ENCODE measurements around the gene RAB40C.

Gene RAB40C

DNA sequence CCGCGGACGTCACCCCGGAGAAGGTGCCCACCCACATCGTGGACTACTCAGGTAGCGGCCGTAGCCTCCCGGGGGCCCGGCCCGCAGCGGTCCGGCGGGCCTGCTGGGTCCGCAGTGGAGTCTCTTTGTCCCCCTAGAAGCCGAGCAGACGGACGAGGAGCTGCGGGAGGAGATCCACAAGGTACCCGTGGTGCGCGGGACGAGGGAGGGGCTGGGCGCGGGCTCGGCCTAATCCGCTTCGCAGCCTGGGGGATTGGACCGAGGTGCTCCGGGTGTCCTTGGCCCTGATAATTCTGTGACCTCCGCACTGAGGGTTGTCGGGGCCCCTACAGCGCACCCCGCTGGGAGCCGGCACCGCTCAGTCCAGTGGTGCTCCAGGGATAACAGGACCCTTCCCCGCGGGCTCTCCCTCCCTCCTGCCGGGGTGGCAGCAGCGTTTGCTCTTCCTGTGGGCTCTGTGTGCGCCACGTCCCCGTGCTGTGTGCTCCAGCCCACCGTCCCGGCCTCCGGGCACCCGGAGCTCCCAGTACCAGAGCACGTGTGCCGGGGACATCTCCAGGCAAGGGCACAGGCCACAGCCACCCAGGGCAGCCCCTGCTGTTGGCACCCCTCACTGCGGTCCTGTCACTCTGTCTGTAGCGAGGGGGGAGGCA is 78.8 kb downstream of the RAB40C start:
- Histone ChIP-seq H3K27ac (ENCODE audit: poor library complexity, severe bottlenecking) (peak overlapping the region; percentile 68), H3K27me3 (ENCODE audit: insufficient read depth, poor library complexity, severe bottlenecking) (no peaks in the 10 kb centered on the region), H3K4me3 (ENCODE audit: severe bottlenecking) (peak overlapping the region; percentile 72), H3K9me3 (ENCODE audit: severe bottlenecking) (no peaks in the 10 kb centered on the region), H3K36me3 (ENCODE audit: low read depth) (peaks cover 39% of the 10 kb centered on the region), H3K4me1 (ENCODE audit: insufficient read depth, poor library complexity, severe bottlenecking) (no peaks in the 10 kb centered on the region)
- TF ChIP-seq, protein P1, sequence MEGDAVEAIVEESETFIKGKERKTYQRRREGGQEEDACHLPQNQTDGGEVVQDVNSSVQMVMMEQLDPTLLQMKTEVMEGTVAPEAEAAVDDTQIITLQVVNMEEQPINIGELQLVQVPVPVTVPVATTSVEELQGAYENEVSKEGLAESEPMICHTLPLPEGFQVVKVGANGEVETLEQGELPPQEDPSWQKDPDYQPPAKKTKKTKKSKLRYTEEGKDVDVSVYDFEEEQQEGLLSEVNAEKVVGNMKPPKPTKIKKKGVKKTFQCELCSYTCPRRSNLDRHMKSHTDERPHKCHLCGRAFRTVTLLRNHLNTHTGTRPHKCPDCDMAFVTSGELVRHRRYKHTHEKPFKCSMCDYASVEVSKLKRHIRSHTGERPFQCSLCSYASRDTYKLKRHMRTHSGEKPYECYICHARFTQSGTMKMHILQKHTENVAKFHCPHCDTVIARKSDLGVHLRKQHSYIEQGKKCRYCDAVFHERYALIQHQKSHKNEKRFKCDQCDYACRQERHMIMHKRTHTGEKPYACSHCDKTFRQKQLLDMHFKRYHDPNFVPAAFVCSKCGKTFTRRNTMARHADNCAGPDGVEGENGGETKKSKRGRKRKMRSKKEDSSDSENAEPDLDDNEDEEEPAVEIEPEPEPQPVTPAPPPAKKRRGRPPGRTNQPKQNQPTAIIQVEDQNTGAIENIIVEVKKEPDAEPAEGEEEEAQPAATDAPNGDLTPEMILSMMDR (IDR thresholded peaks at IDR 0.05; ENCODE audit: poor library complexity, severe bottlenecking): no peak
- peak; percentile 7; the same call in 1 of the 3 replicates for ATAC-seq (ENCODE audit: low read depth)
- DNase-seq (ENCODE audit: low spot score): no peak

DNA sequence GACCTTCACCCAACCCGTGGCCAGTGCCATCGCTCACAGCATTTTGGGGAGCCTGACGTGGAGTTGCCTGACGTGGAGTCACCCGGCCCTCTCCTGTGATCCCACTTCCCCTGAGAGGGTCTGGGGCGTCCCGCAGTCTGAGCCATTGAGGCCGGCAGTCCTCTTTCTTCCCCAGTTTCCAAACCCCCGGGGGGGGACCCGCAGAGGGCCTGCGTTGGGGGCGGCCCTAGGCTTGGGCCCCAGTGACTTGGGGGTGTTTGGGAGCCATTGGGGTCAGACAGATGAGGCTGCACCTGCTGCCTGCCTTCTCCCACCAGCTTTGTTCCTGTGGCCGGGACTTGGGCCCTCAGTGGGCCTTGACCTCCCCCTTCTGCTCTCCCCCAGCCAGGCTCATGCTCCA is 79.8 kb downstream of the RAB40C start:
- Histone ChIP-seq H3K9me3 (ENCODE audit: severe bottlenecking) (no peaks in the 10 kb centered on the region), H3K36me3 (ENCODE audit: low read depth) (peaks cover 46% of the 10 kb centered on the region), H3K4me1 (ENCODE audit: insufficient read depth, poor library complexity, severe bottlenecking) (no peaks in the 10 kb centered on the region), H3K4me3 (ENCODE audit: severe bottlenecking) (no peak overlapping the region), H3K27ac (ENCODE audit: poor library complexity, severe bottlenecking) (no peak overlapping the region), H3K27me3 (ENCODE audit: insufficient read depth, poor library complexity, severe bottlenecking) (no peaks in the 10 kb centered on the region)
- DNase-seq (ENCODE audit: low spot score) (no peak), ATAC-seq (ENCODE audit: low read depth) (no peak)
- TF ChIP-seq, protein P1 (IDR thresholded peaks at IDR 0.05; ENCODE audit: poor library complexity, severe bottlenecking): no peak

DNA sequence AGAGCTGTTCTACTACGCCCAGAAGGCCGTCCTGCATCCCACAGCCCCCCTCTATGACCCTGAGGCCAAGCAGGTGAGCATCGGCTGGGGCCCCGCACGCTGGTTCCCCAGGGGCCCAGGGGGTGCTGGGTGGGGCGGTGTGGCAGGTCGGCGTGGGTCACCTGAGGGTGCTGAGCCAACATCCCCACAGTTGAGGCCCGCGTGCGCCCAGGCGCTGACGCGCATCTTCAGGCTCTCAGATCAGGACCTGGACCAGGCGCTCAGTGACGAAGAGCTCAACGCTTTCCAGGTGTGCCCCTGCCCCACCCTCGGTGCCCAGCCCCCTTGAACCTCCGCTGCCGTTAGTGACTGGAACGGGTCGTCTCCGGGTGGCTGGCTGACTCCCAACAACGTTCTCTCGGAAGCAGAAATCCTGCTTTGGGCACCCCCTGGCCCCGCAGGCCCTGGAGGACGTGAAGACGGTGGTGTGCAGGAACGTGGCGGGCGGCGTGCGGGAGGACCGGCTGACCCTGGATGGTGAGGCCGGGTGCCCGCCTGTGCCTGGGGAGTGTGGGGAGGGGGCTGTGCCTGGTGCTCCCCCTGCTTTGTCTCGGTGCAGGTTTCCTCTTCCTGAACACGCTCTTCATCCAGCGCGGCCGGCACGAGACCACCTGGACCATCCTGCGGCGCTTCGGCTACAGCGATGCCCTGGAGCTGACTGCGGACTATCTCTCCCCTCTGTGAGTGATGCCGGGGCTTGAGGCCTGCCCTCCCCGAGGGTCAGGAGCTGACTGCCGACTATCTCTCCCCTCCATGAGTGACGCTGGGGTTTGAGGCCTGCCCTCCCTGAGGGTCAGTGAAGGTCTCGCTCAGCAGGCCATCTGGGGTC is 80.9 kb downstream of the RAB40C start:
- peaks cover 46% of the 10 kb centered on the region for H3K36me3 ChIP-seq (ENCODE audit: low read depth)
- no peaks in the 10 kb centered on the region for H3K27me3 ChIP-seq (ENCODE audit: insufficient read depth, poor library complexity, severe bottlenecking)
- no peaks in the 10 kb centered on the region for H3K4me1 ChIP-seq (ENCODE audit: insufficient read depth, poor library complexity, severe bottlenecking)
- H3K27ac ChIP-seq (ENCODE audit: poor library complexity, severe bottlenecking): no peak overlapping the region
- H3K4me3 ChIP-seq (ENCODE audit: severe bottlenecking): no peak overlapping the region
- TF ChIP-seq, protein P1 (IDR thresholded peaks at IDR 0.05; ENCODE audit: poor library complexity, severe bottlenecking): no peak
- H3K9me3 ChIP-seq (ENCODE audit: severe bottlenecking): no peaks in the 10 kb centered on the region
- ATAC-seq (ENCODE audit: low read depth) (no peak), DNase-seq (ENCODE audit: low spot score) (no peak)

DNA sequence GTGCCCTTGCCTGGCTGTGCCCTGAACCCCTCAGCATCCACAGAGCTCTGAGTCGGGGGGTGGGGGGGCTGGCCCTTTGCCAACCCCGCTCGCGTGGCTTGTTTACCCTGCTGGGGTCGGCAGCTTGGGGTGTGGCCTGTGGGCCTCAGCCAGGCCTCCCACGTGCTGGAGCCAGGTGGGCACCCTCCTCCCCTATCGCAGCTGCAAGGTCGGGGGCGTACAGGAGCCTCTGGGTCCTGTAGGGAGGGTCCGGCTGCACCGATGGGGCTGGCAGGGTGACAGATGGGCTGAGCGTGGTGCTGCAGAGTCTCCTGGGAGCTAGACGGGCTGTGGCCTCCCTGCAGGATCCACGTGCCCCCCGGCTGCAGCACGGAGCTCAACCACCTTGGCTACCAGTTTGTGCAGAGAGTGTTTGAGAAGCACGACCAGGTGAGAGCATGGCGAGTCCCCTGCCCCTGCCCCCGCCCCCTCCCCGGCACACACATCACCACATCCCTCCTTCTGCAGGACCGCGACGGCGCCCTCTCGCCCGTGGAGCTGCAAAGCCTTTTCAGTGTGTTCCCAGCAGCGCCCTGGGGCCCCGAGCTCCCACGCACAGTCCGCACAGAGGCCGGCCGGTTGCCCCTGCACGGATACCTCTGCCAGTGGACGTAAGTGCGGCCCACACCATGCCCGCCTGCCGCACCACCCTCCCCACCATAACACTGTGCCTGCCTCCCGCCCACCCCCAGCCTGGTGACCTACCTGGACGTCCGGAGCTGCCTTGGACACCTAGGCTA is 81.7 kb downstream of the RAB40C start:
- Histone ChIP-seq H3K9me3 (ENCODE audit: severe bottlenecking) (no peaks in the 10 kb centered on the region), H3K4me1 (ENCODE audit: insufficient read depth, poor library complexity, severe bottlenecking) (peaks cover 3% of the 10 kb centered on the region), H3K27me3 (ENCODE audit: insufficient read depth, poor library complexity, severe bottlenecking) (no peaks in the 10 kb centered on the region), H3K4me3 (ENCODE audit: severe bottlenecking) (no peak overlapping the region), H3K27ac (ENCODE audit: poor library complexity, severe bottlenecking) (no peak overlapping the region), H3K36me3 (ENCODE audit: low read depth) (peaks cover 46% of the 10 kb centered on the region)
- DNase-seq (ENCODE audit: low spot score): no peak
- TF ChIP-seq, protein P1 (IDR thresholded peaks at IDR 0.05; ENCODE audit: poor library complexity, severe bottlenecking): no peak
- ATAC-seq (ENCODE audit: low read depth): no peak

Data from RWPE2 (cell line).